NCI-H146 treated with DMSO at 0.1 percent for 48 hours (cell line): Measurements from ENCODE around the gene POP4.

Source experiments
- DNase-seq: peaks from one replicate; lab custom pipeline; 2025; ENCODE audit not compliant: unreplicated experiment; lab: John Stamatoyannopoulos, UW

POP4 gene

DNA sequence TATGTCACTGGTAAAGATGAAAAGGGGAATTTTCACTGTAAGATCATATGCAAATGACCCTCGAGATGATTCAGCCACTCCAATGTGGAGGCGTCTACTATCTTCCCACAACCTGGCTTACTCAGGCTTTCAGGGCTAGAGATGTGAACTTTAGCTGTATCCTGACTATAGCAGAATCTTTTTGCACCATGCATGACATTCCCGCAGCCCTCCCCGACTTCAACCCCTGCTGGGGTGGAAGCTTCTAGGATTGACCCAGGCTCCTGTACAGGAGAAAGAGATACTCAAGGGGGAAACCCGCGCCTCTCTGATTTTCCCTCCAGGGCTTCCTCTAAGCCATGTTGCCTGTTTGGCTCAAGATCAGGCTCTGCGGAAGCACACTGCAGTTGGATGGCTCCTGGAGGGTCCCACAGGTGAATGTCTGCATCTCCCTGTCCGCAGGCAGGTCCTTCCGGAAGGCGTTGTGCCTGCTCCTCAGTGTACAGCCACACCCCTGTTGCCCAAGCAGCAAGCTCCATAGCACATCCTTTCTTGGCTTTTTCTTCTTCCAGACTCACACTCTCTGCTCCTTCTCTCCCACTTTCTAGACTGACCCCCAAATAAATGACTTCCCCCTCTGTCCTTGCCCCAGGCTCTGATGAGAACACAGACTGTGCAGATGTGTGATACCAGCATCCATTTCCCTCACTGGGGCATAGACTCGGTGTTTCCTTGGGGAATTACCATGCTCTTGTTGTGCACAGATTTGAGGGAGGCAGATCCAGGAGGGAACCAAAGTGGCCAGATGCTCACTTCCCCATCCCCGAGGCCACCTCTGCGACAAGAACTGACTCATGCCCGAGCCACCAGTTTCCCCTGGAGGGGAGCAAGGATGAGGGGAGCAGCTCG lies 29.1 kb upstream of the POP4 start:
- no peak for DNase-seq

DNA sequence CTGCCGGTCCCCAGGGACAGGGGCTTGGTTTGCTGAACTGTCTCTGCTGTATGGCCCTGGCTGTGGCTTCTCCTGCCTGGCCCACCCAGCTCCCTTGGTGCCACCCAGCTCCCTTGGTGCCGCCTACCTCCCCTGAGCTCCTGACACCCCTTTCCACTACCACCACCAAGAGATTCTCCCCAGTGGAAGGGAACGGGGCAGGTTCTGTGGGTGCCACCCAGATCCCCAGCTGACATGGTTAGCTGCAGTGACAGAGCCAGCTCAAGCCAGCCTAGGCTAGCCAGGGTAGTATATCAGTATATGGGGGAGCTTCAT lies 28.5 kb upstream of the POP4 start:
- no peak for DNase-seq

DNA sequence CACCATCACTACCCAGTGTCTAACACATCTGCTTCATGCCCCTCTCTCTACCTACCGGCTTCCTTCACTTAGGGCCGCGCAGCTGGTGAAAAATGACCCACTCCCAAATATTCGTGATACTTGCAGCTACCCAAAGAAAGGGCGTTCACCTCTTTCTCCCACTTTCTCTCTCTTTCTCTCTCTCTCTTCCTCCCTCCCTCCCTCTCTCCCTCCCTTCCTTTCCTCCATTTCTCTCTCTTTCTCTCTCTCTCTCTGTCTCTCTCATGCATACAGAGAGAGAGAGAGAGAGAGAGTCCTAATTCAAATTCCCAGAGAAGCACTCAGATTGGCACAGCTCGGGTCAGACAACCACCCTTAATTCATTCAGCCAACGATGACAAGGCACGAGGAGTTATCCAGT lies 27.7 kb upstream of the POP4 start:
- DNase-seq: no peak

DNA sequence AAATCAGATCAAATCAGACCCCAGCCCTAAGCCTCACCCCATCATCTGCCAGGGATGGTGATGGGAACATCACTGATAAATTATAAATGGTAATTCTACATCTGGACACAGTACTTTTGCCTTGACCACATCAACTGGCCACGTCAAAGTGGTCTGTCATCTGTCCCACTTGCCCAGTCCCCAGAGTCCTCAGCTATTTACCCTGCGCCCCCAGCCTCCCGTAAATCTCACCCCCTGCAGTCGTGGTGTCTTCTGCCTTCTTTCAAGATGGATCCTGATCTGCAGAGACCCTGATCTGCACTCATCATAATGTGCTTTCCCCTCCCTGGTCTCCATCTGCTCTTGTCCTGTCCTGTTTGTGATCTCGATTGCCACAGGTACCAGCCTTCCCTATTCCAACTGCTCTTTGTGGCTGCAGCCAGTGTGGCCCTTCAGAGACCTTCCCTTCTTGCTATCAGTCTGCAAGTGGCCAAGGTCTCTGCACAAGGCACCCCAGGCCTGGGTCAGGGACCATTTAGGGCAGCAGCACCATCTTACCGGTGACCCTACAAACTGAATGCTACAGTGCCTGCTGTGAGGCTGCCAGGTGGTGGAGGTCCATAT lies 26.7 kb upstream of the POP4 start:
- no peak for DNase-seq

DNA sequence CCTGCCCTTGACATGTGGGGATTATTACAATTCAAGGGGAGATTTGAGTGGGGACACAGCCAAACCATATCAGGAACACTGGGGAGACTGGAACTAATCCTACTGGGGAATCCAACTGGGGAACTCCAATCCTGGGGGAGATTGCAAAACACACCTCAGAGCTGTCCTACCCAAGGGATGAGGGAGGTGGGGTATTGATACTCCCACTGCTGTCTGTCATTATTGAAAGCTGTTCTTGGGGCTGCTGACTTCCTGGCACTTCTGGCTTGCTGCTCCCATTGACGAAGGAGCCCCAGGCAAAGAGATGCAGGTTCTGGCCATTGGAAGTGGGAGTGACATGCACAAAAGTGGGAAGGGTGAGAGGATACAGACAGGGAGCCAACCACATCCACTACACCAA lies 24.7 kb upstream of the POP4 start:
- DNase-seq: no peak

DNA sequence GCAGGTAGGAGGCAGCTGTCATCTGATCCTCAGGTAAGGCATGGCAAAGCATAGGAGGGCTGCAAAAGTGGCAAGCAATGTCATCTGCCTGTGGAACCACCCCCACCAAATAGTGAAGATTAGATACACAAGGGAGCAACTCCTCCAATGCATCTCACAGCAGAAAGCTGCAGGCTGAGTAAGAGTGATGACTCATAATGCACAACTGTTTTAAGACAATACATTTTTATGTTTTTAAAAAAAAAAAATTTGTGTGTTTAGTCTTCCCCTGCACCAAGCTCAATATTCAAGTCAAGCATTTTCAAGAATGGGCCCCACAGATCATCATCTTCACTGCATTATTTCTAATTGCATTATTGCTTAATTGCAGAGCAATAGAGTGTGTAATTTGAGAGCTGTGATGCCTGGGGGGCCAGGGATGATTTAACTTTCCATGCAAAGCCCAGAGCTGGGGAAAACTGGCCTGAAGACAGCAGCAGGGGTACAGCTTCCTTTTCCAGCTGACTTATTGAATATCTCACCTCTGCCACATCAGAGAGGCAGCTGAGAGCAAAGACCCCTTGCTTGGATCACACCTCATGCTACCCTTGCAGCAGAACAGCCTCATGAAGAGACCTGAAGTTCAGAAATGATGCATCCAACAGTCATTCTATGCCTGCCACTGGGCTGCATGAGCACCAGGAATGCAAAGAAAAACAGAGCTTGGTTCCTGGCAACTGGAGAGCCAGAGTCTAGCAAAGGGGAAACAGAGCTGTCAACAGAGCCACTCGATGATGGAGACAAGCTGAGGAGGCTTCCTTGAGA lies 22.7 kb upstream of the POP4 start:
- no peak for DNase-seq

DNA sequence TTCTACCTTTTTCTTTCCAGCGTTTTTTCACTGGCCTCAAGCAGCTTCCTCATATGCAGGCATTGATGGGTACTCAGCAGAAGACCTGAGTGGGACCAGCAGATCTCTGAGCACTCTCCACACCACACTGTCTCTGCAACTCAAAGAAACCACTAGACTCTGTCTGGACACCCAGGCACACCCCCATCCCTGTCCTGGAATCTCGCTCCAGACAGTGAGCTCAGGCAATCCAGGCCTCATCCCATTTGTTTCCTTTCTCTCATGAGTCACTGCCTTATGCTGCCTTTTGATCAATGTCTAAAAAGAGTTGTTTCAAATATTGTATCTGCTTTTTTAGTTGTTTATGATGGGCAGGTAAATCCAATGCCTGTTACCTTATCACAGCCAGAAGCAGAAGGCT lies 19.7 kb upstream of the POP4 start:
- no peak for DNase-seq

DNA sequence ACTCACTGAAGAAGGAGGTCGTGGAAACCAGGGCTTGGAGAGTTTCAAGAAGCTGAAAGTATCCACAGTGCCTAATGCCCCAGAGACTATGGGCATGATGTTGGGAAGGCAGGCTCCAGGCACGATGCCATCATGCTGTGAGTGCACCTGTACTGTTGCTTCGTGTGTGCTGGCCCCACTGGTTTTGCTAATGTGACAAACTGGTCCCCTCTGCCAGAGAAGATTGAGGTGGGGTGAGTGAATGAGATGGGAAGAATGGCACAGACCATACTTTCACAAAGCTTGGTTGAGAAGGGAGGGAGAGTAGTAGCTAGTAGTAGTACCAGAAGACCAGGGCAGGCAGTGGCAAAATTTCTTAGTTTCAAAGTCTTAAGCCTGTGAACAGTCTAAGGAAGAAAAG lies 19.0 kb upstream of the POP4 start:
- DNase-seq: no peak

DNA sequence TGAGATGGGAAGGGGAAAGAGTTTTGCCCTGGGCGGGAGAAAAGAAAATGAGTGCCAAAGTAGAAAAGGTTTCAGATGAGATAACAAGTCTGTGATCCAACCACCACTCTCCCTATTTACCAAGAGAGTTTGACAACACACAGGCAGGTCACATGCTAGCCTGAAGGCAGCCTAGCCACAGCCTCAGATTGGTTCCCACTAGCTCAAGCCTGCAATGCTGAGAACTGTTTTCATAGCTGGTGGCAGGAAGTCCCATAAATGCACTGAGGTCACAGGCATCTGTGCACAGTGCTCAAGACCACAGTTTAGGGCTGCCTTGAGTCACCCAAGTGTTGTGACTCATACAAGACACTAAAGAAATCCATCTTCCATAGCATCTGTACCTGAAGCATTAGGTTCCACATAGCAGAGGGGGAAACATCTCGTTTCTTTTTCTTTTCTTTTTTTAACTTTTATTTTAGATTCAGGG lies 18.5 kb upstream of the POP4 start:
- no peak for DNase-seq

DNA sequence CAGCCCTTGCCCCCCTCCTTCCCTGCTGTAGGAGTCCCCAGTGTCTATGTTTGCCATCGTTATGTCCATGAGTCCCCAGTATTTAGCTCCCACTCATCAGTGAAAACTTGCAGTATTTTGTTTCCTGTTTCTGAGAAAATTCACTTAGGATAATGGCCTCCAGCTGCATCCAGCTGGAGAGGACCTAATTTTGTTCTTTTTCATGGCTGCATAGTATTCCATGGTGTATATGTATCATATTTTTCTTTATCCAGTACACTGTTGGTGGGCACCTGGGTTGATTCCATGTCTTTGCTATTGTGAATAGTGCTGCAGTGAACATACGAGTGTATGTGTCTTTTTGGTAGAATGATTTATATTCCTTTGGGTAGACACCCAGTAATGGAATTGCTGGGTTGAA lies 18.0 kb upstream of the POP4 start:
- no peak for DNase-seq

DNA sequence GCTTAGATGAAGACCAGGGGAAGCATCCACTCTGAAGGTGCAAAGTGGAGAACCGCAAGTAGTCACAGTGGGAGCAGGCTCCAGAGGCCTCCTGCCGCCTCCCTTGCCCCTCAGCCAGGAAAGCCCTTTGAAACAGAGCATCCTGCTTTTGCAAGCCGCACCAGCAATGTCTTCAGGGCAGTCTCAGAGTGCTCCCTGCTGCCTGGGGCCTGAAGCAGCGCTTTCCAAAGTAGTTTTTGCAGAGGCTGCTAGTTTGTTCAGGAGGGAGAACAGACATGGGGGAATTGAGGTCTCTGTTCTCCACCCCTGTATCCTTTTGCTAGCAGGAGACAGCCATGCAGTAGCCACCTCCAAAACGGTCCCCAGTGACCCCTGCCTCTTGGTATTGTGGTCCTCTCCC lies 15.8 kb upstream of the POP4 start:
- DNase-seq: no peak

DNA sequence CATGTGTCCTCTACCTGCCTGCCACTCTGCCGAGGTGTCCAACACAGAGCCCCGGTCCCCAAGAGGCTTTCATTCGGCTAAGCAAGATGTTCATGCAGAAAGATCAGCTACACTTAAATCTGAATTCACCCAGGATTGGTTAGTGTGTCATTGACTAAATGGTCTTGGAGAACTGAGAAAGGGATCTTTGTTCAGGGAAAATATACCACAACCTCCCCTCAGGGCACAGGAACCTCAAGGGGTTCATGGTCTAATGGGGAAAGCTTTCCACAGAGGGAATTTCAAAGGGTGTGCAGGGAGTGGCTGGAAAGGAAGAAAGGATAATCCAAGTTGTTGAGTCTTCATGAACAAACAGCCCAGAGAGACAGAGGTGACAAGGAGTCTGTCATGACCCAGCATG lies 14.4 kb upstream of the POP4 start:
- no peak for DNase-seq

DNA sequence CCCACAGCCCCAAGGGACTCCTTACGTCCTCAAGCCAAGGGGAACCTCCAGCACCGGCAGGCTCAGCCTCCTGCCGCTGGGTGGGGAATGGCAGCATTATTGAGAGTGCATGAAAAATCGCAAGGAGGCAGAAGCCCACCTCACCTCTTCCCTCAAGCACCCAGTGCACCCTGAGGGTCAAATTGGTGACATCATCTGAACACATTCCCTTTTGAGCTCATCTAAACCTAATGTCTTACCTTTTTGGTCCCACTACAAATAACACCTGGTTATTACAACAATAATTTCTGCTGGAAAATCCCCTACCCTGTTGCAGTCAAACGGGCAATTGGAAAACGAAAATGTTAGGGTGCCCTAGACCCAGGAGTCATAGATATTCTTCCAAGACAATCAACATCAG lies 12.2 kb upstream of the POP4 start:
- DNase-seq: no peak

DNA sequence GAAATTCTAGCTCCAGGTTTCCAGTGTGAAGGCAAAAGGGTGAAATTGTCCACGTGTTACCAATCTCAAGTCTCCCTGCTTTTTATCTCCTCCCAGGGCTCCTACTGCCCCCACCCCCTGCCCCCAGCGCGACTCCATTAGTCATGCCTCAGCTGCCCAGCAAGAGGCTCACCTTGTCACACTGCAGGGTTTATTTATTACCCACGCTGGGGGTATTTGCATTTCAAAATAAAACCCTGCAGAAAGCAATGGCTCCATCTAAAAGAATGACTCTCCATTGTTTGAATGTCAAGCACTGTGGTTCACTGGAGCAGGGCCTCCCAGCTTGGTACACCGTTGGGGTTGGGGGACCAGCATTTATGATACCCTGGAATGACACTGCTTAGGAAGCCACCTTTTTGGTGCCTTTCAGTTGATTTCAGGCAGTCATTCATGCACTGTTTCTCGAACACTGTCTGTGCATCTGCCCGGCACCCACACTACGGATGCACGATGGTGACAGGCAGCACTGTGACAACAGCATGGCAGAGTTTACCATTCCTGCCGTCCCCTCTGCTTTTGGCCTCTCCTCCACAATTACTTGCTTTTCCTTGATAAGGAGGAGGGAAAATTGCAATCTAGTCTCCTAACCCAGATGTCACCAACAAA lies 9.9 kb upstream of the POP4 start:
- DNase-seq: peak; percentile 14

DNA sequence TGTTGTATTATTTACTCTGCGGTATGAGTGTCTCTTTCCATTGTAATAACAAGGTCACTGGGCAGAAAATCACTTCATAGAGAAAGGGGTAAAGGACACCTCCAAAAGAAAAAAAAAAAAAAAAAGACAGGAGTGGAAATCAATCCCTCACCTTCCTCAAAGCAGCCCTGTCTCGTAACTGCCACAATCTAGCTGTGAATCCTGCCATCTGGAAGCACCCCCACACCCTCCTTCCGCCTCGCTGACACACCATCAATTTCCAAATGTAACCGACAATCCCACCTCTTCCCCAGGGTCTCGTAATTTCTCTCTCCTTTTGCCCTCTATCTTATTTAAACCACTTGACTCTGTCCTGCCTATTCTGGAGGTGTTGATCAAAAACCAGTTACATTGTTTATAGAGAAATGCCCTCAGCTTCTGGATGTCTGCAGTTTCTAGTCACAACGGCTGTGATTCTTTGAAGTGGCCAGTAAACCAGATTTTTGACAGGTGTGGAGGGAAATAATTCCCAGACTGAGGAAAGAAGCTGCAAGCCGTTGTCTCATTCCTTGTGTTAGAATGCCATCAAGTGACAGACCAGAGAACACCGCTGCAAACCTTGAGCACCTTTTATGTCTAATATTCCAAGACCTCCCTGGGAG lies 9.1 kb upstream of the POP4 start:
- peak; percentile 15 for DNase-seq

DNA sequence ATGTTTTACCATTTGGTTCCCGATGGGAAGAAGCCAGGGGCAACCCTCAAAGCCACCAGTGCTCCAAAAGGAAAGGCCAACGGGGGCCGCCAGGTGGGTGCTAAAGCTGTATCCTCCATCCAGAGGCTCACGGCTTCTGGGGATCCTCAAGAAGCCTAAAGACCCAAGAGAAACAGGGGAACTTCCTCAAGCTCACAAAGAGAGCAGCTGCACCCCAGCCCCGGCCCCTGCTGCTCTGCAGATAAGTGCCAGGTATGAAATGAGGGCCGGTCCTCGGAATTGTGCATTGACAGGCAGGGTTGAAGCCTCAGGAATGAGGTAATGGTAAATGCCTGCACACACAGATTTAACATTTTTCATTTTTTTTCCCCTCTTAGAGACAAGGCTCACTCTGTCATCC lies 8.0 kb upstream of the POP4 start:
- no peak for DNase-seq

DNA sequence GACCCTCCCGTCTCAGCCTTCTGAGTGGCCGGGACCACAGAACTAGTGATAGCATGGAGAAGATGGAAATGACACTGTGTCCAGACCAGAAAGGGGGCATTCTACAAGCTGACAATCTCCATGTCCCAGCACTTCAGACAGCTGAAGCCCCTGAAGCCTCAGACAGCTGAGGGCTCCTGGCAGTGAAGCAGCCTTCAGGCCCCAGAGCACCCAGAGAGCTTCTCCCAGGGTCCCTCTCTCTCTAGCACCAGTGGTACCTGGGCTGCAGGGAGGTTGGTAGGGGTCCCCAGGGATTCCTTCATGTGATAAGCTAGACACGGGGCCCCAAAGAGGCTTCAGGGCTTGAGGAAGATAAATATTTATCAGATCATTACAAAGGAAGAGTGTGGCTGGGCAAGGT lies 7.6 kb upstream of the POP4 start:
- no peak for DNase-seq

DNA sequence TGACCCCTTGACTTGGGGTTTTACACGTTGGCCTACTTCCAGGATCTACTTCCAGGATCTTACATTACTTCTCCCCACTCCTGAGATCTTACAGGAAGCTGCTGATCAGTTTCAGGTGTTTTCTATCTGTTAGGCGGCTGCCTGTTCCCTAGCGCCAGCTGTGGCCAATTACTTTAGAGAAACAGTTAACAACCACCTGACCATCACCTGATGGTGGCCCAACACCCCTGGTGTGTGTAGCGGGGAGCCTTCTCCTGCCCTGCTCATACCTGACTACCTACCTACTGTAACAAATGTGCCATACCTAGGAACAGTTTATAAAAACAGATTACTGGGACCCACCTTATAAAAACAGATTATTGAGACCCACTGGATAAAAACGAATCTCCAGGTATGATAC lies 2.8 kb upstream of the POP4 start:
- no peak for DNase-seq

DNA sequence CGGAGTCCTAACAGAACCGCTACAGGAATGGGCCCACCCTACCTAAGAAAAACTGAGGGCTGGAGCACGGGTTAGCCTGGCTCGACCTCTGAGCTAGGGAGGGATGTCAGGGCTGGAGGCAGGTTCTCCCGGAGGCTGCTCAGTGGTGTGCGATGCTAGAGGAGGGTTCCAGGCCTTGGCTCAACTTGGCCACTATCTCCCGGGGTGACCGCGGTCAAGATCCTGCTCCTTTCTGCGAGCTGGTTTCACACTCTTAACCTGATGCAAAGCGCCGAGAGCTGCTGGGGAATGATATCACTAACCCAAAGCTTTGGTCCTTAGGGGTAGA lies 301 bp downstream of the POP4 start:
- no peak for DNase-seq

DNA sequence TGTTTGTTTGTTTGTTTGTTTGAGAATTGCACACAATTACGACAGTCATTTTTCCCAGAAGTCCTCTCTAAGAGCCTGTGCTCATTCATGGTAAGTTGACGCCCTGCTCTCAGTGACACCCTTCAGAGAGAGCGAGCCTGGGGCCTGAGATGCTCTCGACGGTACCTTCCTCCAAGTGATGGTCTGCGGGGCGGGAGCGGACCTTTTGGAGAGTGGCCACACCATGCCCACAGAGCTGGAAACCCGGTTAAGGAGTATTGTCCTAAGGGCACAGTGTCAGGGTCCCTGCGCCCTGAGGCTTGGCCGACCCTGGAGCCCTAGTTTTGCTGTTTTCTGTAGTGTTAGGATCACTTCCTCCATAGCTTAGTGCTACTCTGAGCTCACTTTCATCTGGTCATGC lies 3.6 kb downstream of the POP4 start:
- DNase-seq: no peak

DNA sequence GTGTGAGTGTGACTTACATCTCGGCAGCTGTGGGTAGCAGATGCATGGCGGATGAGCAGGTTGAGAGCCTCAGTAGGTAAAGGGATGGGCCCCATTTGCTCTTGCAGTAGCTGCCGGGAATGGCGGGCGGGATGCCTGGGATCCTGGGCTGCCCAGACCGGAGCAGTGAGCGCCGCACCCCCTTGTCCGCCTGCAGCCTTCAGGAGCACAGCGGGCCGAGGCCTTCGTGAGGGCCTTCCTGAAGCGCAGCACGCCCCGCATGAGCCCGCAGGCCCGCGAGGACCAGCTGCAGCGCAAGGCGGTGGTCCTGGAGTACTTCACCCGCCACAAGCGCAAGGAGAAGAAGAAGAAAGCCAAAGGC lies 4.1 kb downstream of the POP4 start:
- no peak for DNase-seq
